ENCODE data around the gene DCLK1.

DNA sequence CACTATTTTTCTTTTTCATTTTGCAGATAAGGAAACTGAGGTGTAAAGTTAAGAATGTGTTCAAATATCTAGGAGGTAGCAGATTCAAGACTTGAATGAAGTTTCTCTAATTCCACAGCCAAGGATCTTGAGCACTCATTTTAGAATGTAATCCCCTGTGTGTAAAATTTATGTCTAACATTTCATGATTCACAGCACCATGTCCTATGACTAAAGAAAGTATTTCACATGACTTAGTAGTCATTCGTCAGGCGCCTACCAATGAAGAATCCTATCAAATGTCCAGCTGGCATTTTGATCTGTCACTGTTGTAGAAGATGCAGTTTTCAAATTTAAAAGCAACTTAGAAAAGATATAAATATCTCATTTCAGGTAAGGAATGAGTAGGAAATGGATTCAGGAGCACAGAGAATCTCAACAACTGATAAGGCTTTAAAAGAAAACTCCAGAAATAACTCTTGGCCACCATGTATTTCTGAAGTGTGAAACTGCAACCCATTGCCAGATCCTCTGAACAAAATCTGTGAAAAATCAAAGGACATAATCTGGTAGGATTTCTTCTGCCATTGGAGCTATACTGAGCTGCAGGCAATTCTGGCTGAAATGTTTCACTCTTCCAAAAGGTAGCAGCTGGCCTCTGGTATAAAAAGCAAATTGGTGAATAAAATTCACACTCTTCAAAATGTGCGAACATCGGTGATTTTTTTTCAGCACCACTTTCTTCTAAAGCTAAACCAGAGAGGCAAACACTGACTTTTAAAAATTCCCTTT is 92.2 kb downstream of the DCLK1 start:
- TF ChIP-seq CTCF (conservative IDR thresholded peaks at IDR 0.05; ENCODE audit: low read length) (no peak), EZH2phosphoT487 (IDR thresholded peaks at IDR 0.05; ENCODE audit: borderline replicate concordance) (no peak)

All from Loucy (cell line).